ENCODE results near the gene YWHAB.

The YWHAB gene

GRCh38 chr20:44950368-44950767 is 64.9 kb downstream of the YWHAB start:
- H3K36me3 ChIP-seq (ENCODE audit: control insufficient read depth, insufficient read depth, low read length), result peaks cover 99% of the 10 kb centered on the region
- no peak overlapping the region for H3K27ac ChIP-seq (ENCODE audit: low read depth, low read length, severe bottlenecking)
- no peak overlapping the region for H3K4me3 ChIP-seq (ENCODE audit: extremely low read depth, insufficient read depth, low read length, poor library complexity, severe bottlenecking)
- WGBS, 2 experiments (ENCODE audit: insufficient coverage in 2 of 2), result 100% methylated on average over 1 of the region's 1 CpG
- H3K9me3 ChIP-seq (ENCODE audit: control insufficient read depth, low read length), result no peaks in the 10 kb centered on the region
- H3K4me1 ChIP-seq (ENCODE audit: control insufficient read depth, insufficient read depth, low read length, poor library complexity, severe bottlenecking), result peaks cover 3% of the 10 kb centered on the region

DNA sequence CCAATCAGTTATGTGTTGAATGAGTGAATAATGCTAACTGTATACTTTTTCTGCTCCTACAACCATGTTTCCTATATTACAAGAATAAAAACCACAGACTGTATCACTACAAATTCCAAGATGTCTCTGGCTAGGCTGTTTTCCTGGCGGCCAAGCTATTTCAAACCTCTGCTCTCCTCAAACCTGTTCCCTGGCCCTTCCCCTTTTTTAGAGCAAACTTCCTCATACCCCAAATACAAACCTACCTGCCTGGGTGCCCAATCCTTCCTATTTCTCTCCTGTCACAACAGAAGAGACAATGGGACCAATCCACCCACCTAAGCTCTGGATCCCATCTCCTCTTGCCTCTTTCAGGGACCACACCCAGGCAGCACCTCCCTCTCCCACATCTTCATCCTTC is 67.2 kb downstream of the YWHAB start:
- Histone ChIP-seq H3K27ac (ENCODE audit: low read depth, low read length, severe bottlenecking) (no peak overlapping the region), H3K36me3 (ENCODE audit: control insufficient read depth, insufficient read depth, low read length) (peaks cover 96% of the 10 kb centered on the region), H3K4me1 (ENCODE audit: control insufficient read depth, insufficient read depth, low read length, poor library complexity, severe bottlenecking) (peaks cover 13% of the 10 kb centered on the region), H3K4me3 (ENCODE audit: extremely low read depth, insufficient read depth, low read length, poor library complexity, severe bottlenecking) (no peak overlapping the region), H3K9me3 (ENCODE audit: control insufficient read depth, low read length) (no peaks in the 10 kb centered on the region)
- 100% methylated on average over 1 of the region's 1 CpG for WGBS, 2 experiments (ENCODE audit: insufficient coverage in 2 of 2)

DNA sequence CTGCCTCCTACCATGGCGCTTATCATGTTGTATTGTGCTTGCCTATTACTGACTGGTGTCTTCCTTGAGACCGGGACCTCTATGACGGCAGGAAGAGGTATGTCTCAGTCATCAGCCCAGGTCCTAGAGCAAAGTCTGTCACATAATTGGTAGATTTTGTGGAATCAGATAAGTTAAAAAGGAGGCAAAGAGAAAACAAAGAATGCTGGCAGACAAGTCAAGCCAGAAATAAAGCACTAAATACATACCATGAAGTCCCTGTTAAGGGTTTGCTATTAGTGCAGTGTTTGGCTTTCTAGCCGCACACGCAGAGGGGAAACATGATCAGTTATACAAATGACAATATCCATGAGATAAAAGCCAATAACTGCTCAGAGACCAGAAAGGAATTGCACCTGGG is 68.7 kb downstream of the YWHAB start:
- WGBS, 2 experiments (ENCODE audit: insufficient coverage in 2 of 2), result 97% methylated on average over 5 of the region's 5 CpGs
- Histone ChIP-seq H3K27ac (ENCODE audit: low read depth, low read length, severe bottlenecking) (no peak overlapping the region), H3K36me3 (ENCODE audit: control insufficient read depth, insufficient read depth, low read length) (peaks cover 94% of the 10 kb centered on the region)

GRCh38 chr20:44955270-44955669 is 69.8 kb downstream of the YWHAB start:
- Histone ChIP-seq H3K36me3 (ENCODE audit: control insufficient read depth, insufficient read depth, low read length) (peaks cover 84% of the 10 kb centered on the region), H3K4me1 (ENCODE audit: control insufficient read depth, insufficient read depth, low read length, poor library complexity, severe bottlenecking) (peaks cover 23% of the 10 kb centered on the region), H3K9me3 (ENCODE audit: control insufficient read depth, low read length) (no peaks in the 10 kb centered on the region), H3K4me3 (ENCODE audit: extremely low read depth, insufficient read depth, low read length, poor library complexity, severe bottlenecking) (no peak overlapping the region), H3K27ac (ENCODE audit: low read depth, low read length, severe bottlenecking) (no peak overlapping the region)
- 89 to 98% methylated on average over 3 to 4 of the region's 4 CpGs for WGBS, 2 experiments (ENCODE audit: insufficient coverage in 2 of 2)

More for the DNA sequence above, 68.7 kb downstream of the YWHAB start:
- H3K4me3 ChIP-seq (ENCODE audit: extremely low read depth, insufficient read depth, low read length, poor library complexity, severe bottlenecking), result no peak overlapping the region
- no peaks in the 10 kb centered on the region for H3K9me3 ChIP-seq (ENCODE audit: control insufficient read depth, low read length)
- peaks cover 23% of the 10 kb centered on the region for H3K4me1 ChIP-seq (ENCODE audit: control insufficient read depth, insufficient read depth, low read length, poor library complexity, severe bottlenecking)

GRCh38 chr20:44956410-44956809 is 70.9 kb downstream of the YWHAB start:
- Histone ChIP-seq H3K4me3 (ENCODE audit: extremely low read depth, insufficient read depth, low read length, poor library complexity, severe bottlenecking) (no peak overlapping the region), H3K4me1 (ENCODE audit: control insufficient read depth, insufficient read depth, low read length, poor library complexity, severe bottlenecking) (peaks cover 34% of the 10 kb centered on the region), H3K27ac (ENCODE audit: low read depth, low read length, severe bottlenecking) (no peak overlapping the region), H3K36me3 (ENCODE audit: control insufficient read depth, insufficient read depth, low read length) (peaks cover 72% of the 10 kb centered on the region), H3K9me3 (ENCODE audit: control insufficient read depth, low read length) (no peaks in the 10 kb centered on the region)
- 100% methylated on average over 1 of the region's 3 CpGs for WGBS, 2 experiments (ENCODE audit: insufficient coverage in 2 of 2)
